Activated CD4-positive, CD25-positive, alpha-beta regulatory T cell treated with anti-CD3 and anti-CD28 coated beads, Interleukin-2, amount 50 U/mL, for 16 hours (primary cell): Measurements from ENCODE around the gene CTSF.

Experiments
- DNase-seq: peaks from one replicate; pipeline ENCODE4 v3.0.0-alpha.2; 2020; ENCODE audit warnings: low read depth, low spot score

The CTSF gene

GRCh38 chr11:66539170-66539869 lies 29.1 kb downstream of the CTSF start:
- no peak for DNase-seq

- no peak for DNase-seq
Observed at GRCh38 chr11:66532784-66533183, 35.6 kb downstream of the CTSF start.

GRCh38 chr11:66531841-66532240 lies 36.6 kb downstream of the CTSF start:
- no peak for DNase-seq

- no peak for DNase-seq
Observed at GRCh38 chr11:66530927-66531709, 37.3 kb downstream of the CTSF start.

- DNase-seq, result no peak
Observed at GRCh38 chr11:66529655-66530054, 38.8 kb downstream of the CTSF start.

GRCh38 chr11:66529069-66529468 lies 39.3 kb downstream of the CTSF start:
- no peak for DNase-seq

- no peak for DNase-seq
Observed at GRCh38 chr11:66524304-66525040, 43.9 kb downstream of the CTSF start.

- no peak for DNase-seq
Observed at GRCh38 chr11:66523611-66524010, 44.8 kb downstream of the CTSF start.
